Fibroblast of pulmonary artery (primary cell): Measurements from ENCODE around the gene MIXL1.

Experiments used
- DNase-seq: peaks from one replicate; pipeline ENCODE4 v3.0.0-alpha.2; 2010; ENCODE audit warnings: low read depth
- H3K4me3 ChIP-seq: replicated peaks from 2 replicates; pipeline ENCODE4 v1.5.1; 2011; ENCODE audit warnings: low read depth, mild to moderate bottlenecking, control low read depth, low read length, moderate library complexity
- TF ChIP-seq, protein P1 (sequence below): IDR thresholded peaks from 2 replicates; pipeline ENCODE4 v1.5.1; 2011; ENCODE audit warnings: mild to moderate bottlenecking, control low read depth, low read length, inconsistent platforms; ENCODE audit errors: missing control alignments

MIXL1 gene

GRCh38 chr1:226212545-226212944 is 10.9 kb upstream of the MIXL1 start:
- no peak overlapping the region for H3K4me3 ChIP-seq
- TF ChIP-seq, protein P1, sequence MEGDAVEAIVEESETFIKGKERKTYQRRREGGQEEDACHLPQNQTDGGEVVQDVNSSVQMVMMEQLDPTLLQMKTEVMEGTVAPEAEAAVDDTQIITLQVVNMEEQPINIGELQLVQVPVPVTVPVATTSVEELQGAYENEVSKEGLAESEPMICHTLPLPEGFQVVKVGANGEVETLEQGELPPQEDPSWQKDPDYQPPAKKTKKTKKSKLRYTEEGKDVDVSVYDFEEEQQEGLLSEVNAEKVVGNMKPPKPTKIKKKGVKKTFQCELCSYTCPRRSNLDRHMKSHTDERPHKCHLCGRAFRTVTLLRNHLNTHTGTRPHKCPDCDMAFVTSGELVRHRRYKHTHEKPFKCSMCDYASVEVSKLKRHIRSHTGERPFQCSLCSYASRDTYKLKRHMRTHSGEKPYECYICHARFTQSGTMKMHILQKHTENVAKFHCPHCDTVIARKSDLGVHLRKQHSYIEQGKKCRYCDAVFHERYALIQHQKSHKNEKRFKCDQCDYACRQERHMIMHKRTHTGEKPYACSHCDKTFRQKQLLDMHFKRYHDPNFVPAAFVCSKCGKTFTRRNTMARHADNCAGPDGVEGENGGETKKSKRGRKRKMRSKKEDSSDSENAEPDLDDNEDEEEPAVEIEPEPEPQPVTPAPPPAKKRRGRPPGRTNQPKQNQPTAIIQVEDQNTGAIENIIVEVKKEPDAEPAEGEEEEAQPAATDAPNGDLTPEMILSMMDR: no peak
- no peak for DNase-seq

GRCh38 chr1:226215239-226215638 is 8.2 kb upstream of the MIXL1 start:
- DNase-seq: no peak
- TF ChIP-seq, protein P1: no peak
- H3K4me3 ChIP-seq: no peak overlapping the region

GRCh38 chr1:226216056-226216455 is 7.4 kb upstream of the MIXL1 start:
- H3K4me3 ChIP-seq: no peak overlapping the region
- TF ChIP-seq, protein P1: no peak
- DNase-seq: no peak

DNA sequence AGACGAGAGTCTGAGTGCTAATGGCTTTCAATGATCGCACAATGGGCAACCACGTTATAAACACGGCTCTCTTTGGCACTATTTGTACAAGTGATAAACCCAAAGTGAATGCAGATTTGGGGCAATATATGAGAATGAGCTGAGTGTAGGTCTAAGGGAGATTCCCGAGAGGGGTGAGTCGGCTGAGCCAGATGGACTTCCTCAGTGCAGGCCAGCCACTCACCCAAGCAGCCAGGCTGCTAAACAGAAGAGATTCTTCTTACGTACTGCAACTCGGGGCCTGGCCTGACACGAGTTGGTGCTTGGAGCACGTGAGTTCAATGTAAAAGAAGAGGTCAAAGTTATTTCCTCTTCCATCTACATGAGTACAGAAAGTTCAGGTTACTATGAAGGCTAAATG is 6.2 kb upstream of the MIXL1 start:
- H3K4me3 ChIP-seq: no peak overlapping the region
- peak; percentile 25 for DNase-seq
- TF ChIP-seq, protein P1: no peak

- no peak overlapping the region for H3K4me3 ChIP-seq
- no peak for DNase-seq
- TF ChIP-seq, protein P1: no peak
Observed at GRCh38 chr1:226220473-226221189, 2.8 kb upstream of the MIXL1 start.

DNA sequence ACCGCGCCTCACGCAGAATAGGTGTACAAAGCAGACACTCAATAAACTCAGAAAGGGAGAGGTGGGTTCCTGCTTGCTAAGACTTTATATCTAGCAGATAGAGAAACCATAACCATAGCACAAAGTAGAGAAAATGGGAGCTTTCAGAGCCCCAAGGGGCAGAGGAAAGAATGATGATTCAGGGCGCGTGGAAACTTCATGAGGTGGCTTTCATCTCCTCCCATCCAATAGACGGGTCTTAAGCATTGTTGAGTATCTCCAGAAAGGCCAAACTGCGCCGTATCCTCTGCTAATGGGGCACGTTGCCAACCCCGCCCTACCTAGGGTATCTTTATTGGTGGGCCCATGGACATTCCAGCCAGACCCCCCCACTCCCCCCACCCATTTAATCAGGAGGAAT is 778 bp upstream of the MIXL1 start:
- TF ChIP-seq, protein P1: no peak
- no peak for DNase-seq
- H3K4me3 ChIP-seq: no peak overlapping the region

- TF ChIP-seq, protein P1: no peak
- DNase-seq: peak; percentile 10
- peak overlapping the region; percentile 50 for H3K4me3 ChIP-seq
Observed at GRCh38 chr1:226223786-226224244, 351 bp downstream of the MIXL1 start.
